Thoracic aorta (tissue), 2 donors: ENCODE measurements around the gene WSCD1. TPM values are rescaled to one million over a fixed set of nuclear protein-coding genes. Genes with fewer than 3 reads are reported as not detected.

ENCODE experiments used
- ATAC-seq: fragments of 150-250 bp; one replicate; pipeline ENCODE4 v1.8.0; 2017; ENCODE audit warnings: low read depth; ENCODE audit not compliant: insufficient number of reproducible peaks, low FRiP score
- DNase-seq: peaks from one replicate; pipeline ENCODE4 v3.0.0-alpha.2; 2020; ENCODE audit warnings: low spot score
- H3K27ac ChIP-seq, 2 donors: fragments of 200-600 bp; sonication (generic); 1 replicate in 1 of 2; 2 replicates in 1 of 2; pipeline ENCODE4 v1.5.1; 2016; ENCODE audit warnings: mild to moderate bottlenecking in 2 of 2, moderate library complexity in 2 of 2
- H3K27me3 ChIP-seq: fragments of 200-600 bp; sonication (generic); replicated peaks from 2 replicates; pipeline ENCODE4 v1.6.0; 2016; ENCODE audit warnings: mild to moderate bottlenecking; ENCODE audit not compliant: insufficient read depth
- H3K36me3 ChIP-seq: fragments of 200-600 bp; sonication (generic); one replicate; pipeline ENCODE4 v1.5.1; 2016
- H3K4me1 ChIP-seq, 2 donors: fragments of 200-600 bp; sonication (generic); 1 replicate in 1 of 2; 2 replicates in 1 of 2; pipeline versions ENCODE4 v1.5.1 to v1.6.0; 2016; ENCODE audit warnings: low read depth in 2 of 2, mild to moderate bottlenecking in 1 of 2; ENCODE audit not compliant: control insufficient read depth in 1 of 2
- H3K4me3 ChIP-seq: fragments of 200-600 bp; sonication (generic); 2 replicates; pipeline ENCODE4 v1.5.1; 2016; ENCODE audit warnings: mild to moderate bottlenecking
- H3K9me3 ChIP-seq: fragments of 200-600 bp; sonication (generic); 2 replicates; pipeline ENCODE4 v1.5.1; 2016
- CTCF ChIP-seq: fragments of 200-600 bp; sonication (generic); IDR thresholded peaks from one replicate; pipeline ENCODE4 v1.5.1; 2019; ENCODE audit warnings: antibody characterized with exemption
- total RNA-seq, 2 donors: library from RNA; depleted of rRNA; stranded (reverse); fragments of >200 nt; gene quantifications; one replicate each; pipeline versions ENCODE4 v1.1.0 to v1.2.3, GENCODE V29; 2016

The WSCD1 gene
- total RNA-seq, 2 donors from 2014 or later: 6.0 to 29.0 TPM

- Histone ChIP-seq H3K27ac (no peak overlapping the region), H3K36me3 (no peaks in the 10 kb centered on the region), H3K9me3 (no peaks in the 10 kb centered on the region), H3K4me3 (no peak overlapping the region), H3K27me3 (no peaks in the 10 kb centered on the region), H3K4me1 (no peaks in the 10 kb centered on the region)
- DNase-seq: no peak
- ATAC-seq: no peak
- no peak for TF ChIP-seq CTCF
Measured at GRCh38 chr17:6043405-6043804, 26.8 kb upstream of the WSCD1 start.

- no peaks in the 10 kb centered on the region for H3K4me1 ChIP-seq
- no peak overlapping the region for H3K4me3 ChIP-seq
- no peak overlapping the region for H3K27ac ChIP-seq
- ATAC-seq (no peak), DNase-seq (no peak)
- TF ChIP-seq CTCF: no peak
- no peaks in the 10 kb centered on the region for H3K9me3 ChIP-seq
- H3K36me3 ChIP-seq: no peaks in the 10 kb centered on the region
- H3K27me3 ChIP-seq: no peaks in the 10 kb centered on the region
Measured at GRCh38 chr17:6044261-6044660, 25.9 kb upstream of the WSCD1 start.

GRCh38 chr17:6045621-6046357, 24.4 kb upstream of the WSCD1 start:
- Histone ChIP-seq H3K4me1 (no peaks in the 10 kb centered on the region), H3K9me3 (no peaks in the 10 kb centered on the region), H3K4me3 (no peak overlapping the region), H3K27ac (no peak overlapping the region), H3K36me3 (no peaks in the 10 kb centered on the region), H3K27me3 (no peaks in the 10 kb centered on the region)
- no peak for DNase-seq
- no peak for ATAC-seq
- no peak for TF ChIP-seq CTCF

- H3K4me3 ChIP-seq: no peak overlapping the region
- H3K27me3 ChIP-seq: no peaks in the 10 kb centered on the region
- ATAC-seq (no peak), DNase-seq (no peak)
- no peaks in the 10 kb centered on the region for H3K9me3 ChIP-seq
- H3K4me1 ChIP-seq: no peaks in the 10 kb centered on the region
- no peak for TF ChIP-seq CTCF
- H3K36me3 ChIP-seq: no peaks in the 10 kb centered on the region
- H3K27ac ChIP-seq: no peak overlapping the region
Measured at GRCh38 chr17:6046431-6046830, 23.7 kb upstream of the WSCD1 start.

GRCh38 chr17:6046931-6047330, 23.2 kb upstream of the WSCD1 start:
- H3K27ac ChIP-seq: no peak overlapping the region
- DNase-seq (no peak), ATAC-seq (no peak)
- H3K9me3 ChIP-seq: no peaks in the 10 kb centered on the region
- H3K4me3 ChIP-seq: no peak overlapping the region
- no peaks in the 10 kb centered on the region for H3K4me1 ChIP-seq
- no peak for TF ChIP-seq CTCF
- no peaks in the 10 kb centered on the region for H3K36me3 ChIP-seq
- H3K27me3 ChIP-seq: no peaks in the 10 kb centered on the region
